Measurements from ENCODE around the gene CEPT1. TPM values are rescaled to one million over a fixed set of nuclear protein-coding genes. Genes with fewer than 3 reads are reported as not detected.

Gene CEPT1
- total and polyA plus RNA-seq, 2 of the 4 experiments (the other 2 are of a cell fraction) = 13.3 to 27.4 TPM

GRCh38 chr1:111182052-111182451, 42.0 kb downstream of the CEPT1 start:
- ChIA-PET POLR2A (ENCODE audit: unreplicated experiment) (no interaction called here), CTCF (interaction anchor here (1.0 kb wide), 1 partner anchor 21 kb away, joined by 3 read pairs; no protein-coding TSS in a partner anchor)
- Histone ChIP-seq H3K27me3 (ENCODE audit: control insufficient read depth, insufficient read depth, low read length) (no peaks in the 10 kb centered on the region), H3K4ac (ENCODE audit: low read depth, low read length) (no peak overlapping the region), H3K9me3 (ENCODE audit: control insufficient read depth, insufficient read depth, low read length) (no peaks in the 10 kb centered on the region), H2BK15ac (ENCODE audit: low read depth, low read length) (no peak overlapping the region), H3K9me1 (ENCODE audit: insufficient read depth, low read length) (no peaks in the 10 kb centered on the region), H3K56ac (ENCODE audit: extremely low read depth, insufficient read depth, low read length) (no peak overlapping the region), H3K9ac (ENCODE audit: low read depth, low read length) (no peak overlapping the region), H4K91ac (ENCODE audit: insufficient read depth, low read depth, low read length) (no peak overlapping the region), H2AK5ac (ENCODE audit: low read depth, low read length) (no peak overlapping the region), H3K18ac (ENCODE audit: low read depth, low read length) (no peak overlapping the region), H3K36me3 (ENCODE audit: control insufficient read depth, insufficient read depth, low read length) (peaks cover 10% of the 10 kb centered on the region), H2BK20ac (ENCODE audit: low read depth, low read length) (no peak overlapping the region), H3K27ac (ENCODE audit: insufficient read depth, low read length) (no peak overlapping the region), H2AK9ac (replicated peaks; ENCODE audit: low read depth, low read length, poor library complexity) (no peak overlapping the region), H4K8ac (ENCODE audit: low read depth in 2 of 2, low read length in 2 of 2) (no peak overlapping the region), H3K79me1 (ENCODE audit: low read depth in 1 of 2, low read length in 2 of 2) (no peaks in the 10 kb centered on the region), H2AFZ (replicated peaks; ENCODE audit: low read length, poor library complexity) (no peak overlapping the region), H3K4me2 (ENCODE audit: low read depth, low read length) (no peak overlapping the region), H3K23ac (ENCODE audit: low read depth, low read length) (no peak overlapping the region), H2BK120ac (ENCODE audit: low read depth, low read length) (no peak overlapping the region), H3K4me1 (ENCODE audit: control insufficient read depth, insufficient read depth, low read length) (no peaks in the 10 kb centered on the region), H3K14ac (replicated peaks; ENCODE audit: low read depth, low read length) (no peak overlapping the region), H4K5ac (ENCODE audit: low read depth, low read length) (no peak overlapping the region), H4K20me1 (ENCODE audit: insufficient read depth, low read length) (no peaks in the 10 kb centered on the region), H2BK5ac (ENCODE audit: low read depth, low read length, poor library complexity, severe bottlenecking) (no peak overlapping the region), H3K4me3 (ENCODE audit: insufficient read depth, low read depth, low read length) (no peak overlapping the region)
- DNase-seq (no peak), ATAC-seq (ENCODE audit: low read depth) (no peak)
- dilution Hi-C loops (cut with HindIII; ENCODE audit: low sequenced_read_pairs, unreplicated experiment) = no loop called here
- BruUV-seq (replicated peaks) = no TSS peak
- WGBS, 2 experiments (ENCODE audit: extremely low coverage in 2 of 2, insufficient read length in 1 of 2) = 100% methylated on average over 1 of the region's 2 CpGs; no CpG with 5 or more reads in 1 of the 2 experiments
- in situ Hi-C loops (cut with MboI; ENCODE audit: low sequenced_read_pairs) = no loop called here
- TF ChIP-seq MAFK (IDR thresholded peaks at IDR 0.05; ENCODE audit: low read depth, low read length) (no peak), FOS (IDR thresholded peaks at IDR 0.05; ENCODE audit: low read depth, low read length) (no peak), USF2 (IDR thresholded peaks at IDR 0.05; ENCODE audit: low read depth, low read length) (no peak)
- intact Hi-C loops (cut with micrococcal nuclease) = loop anchor here (5.0 kb wide), 1 partner anchor 35 kb away; no protein-coding TSS in a partner anchor

Measured in IMR-90 (cell line).